ENCODE measurements around the gene CHCHD10.

The CHCHD10 gene

GRCh38 chr22:23781065-23781464 lies 13.3 kb upstream of the CHCHD10 start:
- TF ChIP-seq OSR1 (CRISPR knock-in tag; IDR thresholded peaks at IDR 0.05): no peak
- TF ChIP-seq ZC3H10 (CRISPR knock-in tag; IDR thresholded peaks at IDR 0.05): no peak
- TF ChIP-seq ISL1 (CRISPR knock-in tag; IDR thresholded peaks at IDR 0.05): no peak
- no peak for TF ChIP-seq TCF4 (CRISPR knock-in tag; IDR thresholded peaks at IDR 0.05; ENCODE audit: borderline replicate concordance)
- TF ChIP-seq ZNF70 (CRISPR knock-in tag; IDR thresholded peaks at IDR 0.05): no peak
- TF ChIP-seq GLIS3 (CRISPR knock-in tag; IDR thresholded peaks at IDR 0.05): no peak
- TF ChIP-seq RARB (CRISPR knock-in tag; IDR thresholded peaks at IDR 0.05): no peak
- TF ChIP-seq BACH2 (CRISPR knock-in tag; IDR thresholded peaks at IDR 0.05; ENCODE audit: borderline replicate concordance): no peak
- TF ChIP-seq ESRRG (CRISPR knock-in tag; IDR thresholded peaks at IDR 0.05): no peak
- no peak for TF ChIP-seq TOX (CRISPR knock-in tag; IDR thresholded peaks at IDR 0.05; ENCODE audit: borderline replicate concordance)
- no peak for TF ChIP-seq ZNF565 (CRISPR knock-in tag; conservative IDR thresholded peaks at IDR 0.05; ENCODE audit: low read depth)
- TF ChIP-seq CREB5 (CRISPR knock-in tag; IDR thresholded peaks at IDR 0.05; ENCODE audit: low read depth): no peak
- no peak for TF ChIP-seq CSDC2 (CRISPR knock-in tag; IDR thresholded peaks at IDR 0.05)
- no peak for TF ChIP-seq CSRNP3 (CRISPR knock-in tag; IDR thresholded peaks at IDR 0.05)
- no peak for TF ChIP-seq ZFP30 (CRISPR knock-in tag; IDR thresholded peaks at IDR 0.05)
- no peak for TF ChIP-seq ZFP3 (CRISPR knock-in tag; IDR thresholded peaks at IDR 0.05)
- TF ChIP-seq, protein P1, sequence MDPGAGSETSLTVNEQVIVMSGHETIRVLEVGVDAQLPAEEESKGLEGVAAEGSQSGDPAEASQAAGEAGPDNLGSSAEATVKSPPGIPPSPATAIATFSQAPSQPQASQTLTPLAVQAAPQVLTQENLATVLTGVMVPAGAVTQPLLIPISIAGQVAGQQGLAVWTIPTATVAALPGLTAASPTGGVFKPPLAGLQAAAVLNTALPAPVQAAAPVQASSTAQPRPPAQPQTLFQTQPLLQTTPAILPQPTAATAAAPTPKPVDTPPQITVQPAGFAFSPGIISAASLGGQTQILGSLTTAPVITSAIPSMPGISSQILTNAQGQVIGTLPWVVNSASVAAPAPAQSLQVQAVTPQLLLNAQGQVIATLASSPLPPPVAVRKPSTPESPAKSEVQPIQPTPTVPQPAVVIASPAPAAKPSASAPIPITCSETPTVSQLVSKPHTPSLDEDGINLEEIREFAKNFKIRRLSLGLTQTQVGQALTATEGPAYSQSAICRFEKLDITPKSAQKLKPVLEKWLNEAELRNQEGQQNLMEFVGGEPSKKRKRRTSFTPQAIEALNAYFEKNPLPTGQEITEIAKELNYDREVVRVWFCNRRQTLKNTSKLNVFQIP (CRISPR knock-in tag; IDR thresholded peaks at IDR 0.05; ENCODE audit: borderline replicate concordance, low read depth): no peak
- TF ChIP-seq SNAI2 (CRISPR knock-in tag; IDR thresholded peaks at IDR 0.05): no peak
- no peak for TF ChIP-seq ARNTL (CRISPR knock-in tag; IDR thresholded peaks at IDR 0.05; ENCODE audit: borderline replicate concordance, low read depth)
- no peak for TF ChIP-seq ZNF8 (CRISPR knock-in tag; IDR thresholded peaks at IDR 0.05)
- ATAC-seq: no peak

DNA sequence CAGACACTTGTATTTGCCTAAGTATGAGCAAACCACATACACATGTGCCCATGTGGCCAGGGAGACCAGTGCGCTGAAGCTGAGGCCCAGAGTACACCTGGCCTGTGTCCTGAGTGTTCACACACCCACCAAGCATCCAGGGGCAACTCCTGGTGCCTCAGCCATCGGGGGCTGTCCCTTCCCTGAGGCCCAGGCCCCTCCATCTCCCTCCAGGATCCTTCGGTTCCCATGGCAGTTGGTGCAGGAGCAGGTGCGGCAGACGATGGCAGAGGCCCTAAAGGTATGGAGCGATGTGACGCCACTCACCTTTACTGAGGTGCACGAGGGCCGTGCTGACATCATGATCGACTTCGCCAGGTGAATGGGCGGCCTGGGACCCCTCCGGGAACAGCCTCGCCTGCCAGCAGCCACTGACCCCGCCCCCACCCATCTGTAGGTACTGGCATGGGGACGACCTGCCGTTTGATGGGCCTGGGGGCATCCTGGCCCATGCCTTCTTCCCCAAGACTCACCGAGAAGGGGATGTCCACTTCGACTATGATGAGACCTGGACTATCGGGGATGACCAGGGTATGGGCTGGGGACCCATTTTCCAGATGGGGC lies 12.5 kb upstream of the CHCHD10 start:
- no peak for TF ChIP-seq RARB (CRISPR knock-in tag; IDR thresholded peaks at IDR 0.05)
- TF ChIP-seq CSRNP3 (CRISPR knock-in tag; IDR thresholded peaks at IDR 0.05): no peak
- no peak for TF ChIP-seq GLIS3 (CRISPR knock-in tag; IDR thresholded peaks at IDR 0.05)
- TF ChIP-seq, protein P2, sequence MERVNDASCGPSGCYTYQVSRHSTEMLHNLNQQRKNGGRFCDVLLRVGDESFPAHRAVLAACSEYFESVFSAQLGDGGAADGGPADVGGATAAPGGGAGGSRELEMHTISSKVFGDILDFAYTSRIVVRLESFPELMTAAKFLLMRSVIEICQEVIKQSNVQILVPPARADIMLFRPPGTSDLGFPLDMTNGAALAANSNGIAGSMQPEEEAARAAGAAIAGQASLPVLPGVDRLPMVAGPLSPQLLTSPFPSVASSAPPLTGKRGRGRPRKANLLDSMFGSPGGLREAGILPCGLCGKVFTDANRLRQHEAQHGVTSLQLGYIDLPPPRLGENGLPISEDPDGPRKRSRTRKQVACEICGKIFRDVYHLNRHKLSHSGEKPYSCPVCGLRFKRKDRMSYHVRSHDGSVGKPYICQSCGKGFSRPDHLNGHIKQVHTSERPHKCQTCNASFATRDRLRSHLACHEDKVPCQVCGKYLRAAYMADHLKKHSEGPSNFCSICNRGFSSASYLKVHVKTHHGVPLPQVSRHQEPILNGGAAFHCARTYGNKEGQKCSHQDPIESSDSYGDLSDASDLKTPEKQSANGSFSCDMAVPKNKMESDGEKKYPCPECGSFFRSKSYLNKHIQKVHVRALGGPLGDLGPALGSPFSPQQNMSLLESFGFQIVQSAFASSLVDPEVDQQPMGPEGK (CRISPR knock-in tag; IDR thresholded peaks at IDR 0.05; ENCODE audit: borderline replicate concordance): no peak
- TF ChIP-seq ZFP3 (CRISPR knock-in tag; IDR thresholded peaks at IDR 0.05): no peak
- TF ChIP-seq, protein P1 (CRISPR knock-in tag; IDR thresholded peaks at IDR 0.05; ENCODE audit: borderline replicate concordance, low read depth): no peak
- no peak for TF ChIP-seq ZNF8 (CRISPR knock-in tag; IDR thresholded peaks at IDR 0.05)
- no peak for TF ChIP-seq OSR1 (CRISPR knock-in tag; IDR thresholded peaks at IDR 0.05)
- TF ChIP-seq CSDC2 (CRISPR knock-in tag; IDR thresholded peaks at IDR 0.05): no peak
- no peak for TF ChIP-seq SNAI2 (CRISPR knock-in tag; IDR thresholded peaks at IDR 0.05)
- no peak for TF ChIP-seq CREB5 (CRISPR knock-in tag; IDR thresholded peaks at IDR 0.05; ENCODE audit: low read depth)
- TF ChIP-seq BACH2 (CRISPR knock-in tag; IDR thresholded peaks at IDR 0.05; ENCODE audit: borderline replicate concordance): no peak
- TF ChIP-seq ZNF70 (CRISPR knock-in tag; IDR thresholded peaks at IDR 0.05): no peak
- TF ChIP-seq TOX (CRISPR knock-in tag; IDR thresholded peaks at IDR 0.05; ENCODE audit: borderline replicate concordance): no peak
- TF ChIP-seq ZNF565 (CRISPR knock-in tag; conservative IDR thresholded peaks at IDR 0.05; ENCODE audit: low read depth): no peak
- no peak for TF ChIP-seq ZFP30 (CRISPR knock-in tag; IDR thresholded peaks at IDR 0.05)
- no peak for TF ChIP-seq ARNTL (CRISPR knock-in tag; IDR thresholded peaks at IDR 0.05; ENCODE audit: borderline replicate concordance, low read depth)
- no peak for TF ChIP-seq ISL1 (CRISPR knock-in tag; IDR thresholded peaks at IDR 0.05)
- no peak for TF ChIP-seq TCF4 (CRISPR knock-in tag; IDR thresholded peaks at IDR 0.05; ENCODE audit: borderline replicate concordance)
- no peak for ATAC-seq

Data from SK-N-SH treated with all-trans-retinoic acid at 6 μM for 48 hours (cell line).